ENCODE measurements around the gene SZRD1.

The SZRD1 gene

GRCh38 chr1:16367258-16367967 is 371 bp downstream of the SZRD1 start:
- DNase-seq (ENCODE audit: low spot score): peak; percentile 87

- peak; percentile 63 for DNase-seq (ENCODE audit: low spot score)
Measured at GRCh38 chr1:16367968-16368890, 1.2 kb downstream of the SZRD1 start.

DNA sequence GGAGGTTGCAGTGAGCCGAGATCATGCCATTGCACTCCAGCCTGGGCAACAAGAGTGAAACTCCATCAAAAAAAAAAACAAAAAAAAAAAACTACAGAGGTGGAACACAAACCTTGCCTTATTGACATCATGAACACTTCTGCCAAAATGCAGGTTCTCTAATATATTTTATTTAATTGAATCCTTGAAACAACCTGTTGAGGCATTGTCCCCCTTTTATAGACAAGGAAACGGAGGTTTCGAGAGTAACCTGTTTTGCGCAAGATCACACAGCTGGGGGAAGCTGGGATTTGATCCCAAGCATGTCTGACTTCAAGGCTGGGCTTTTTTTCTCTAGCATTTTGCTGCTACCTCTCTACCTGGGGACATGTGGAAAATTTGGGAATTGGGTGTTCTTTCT is 2.8 kb downstream of the SZRD1 start:
- no peak for DNase-seq (ENCODE audit: low spot score)

DNA sequence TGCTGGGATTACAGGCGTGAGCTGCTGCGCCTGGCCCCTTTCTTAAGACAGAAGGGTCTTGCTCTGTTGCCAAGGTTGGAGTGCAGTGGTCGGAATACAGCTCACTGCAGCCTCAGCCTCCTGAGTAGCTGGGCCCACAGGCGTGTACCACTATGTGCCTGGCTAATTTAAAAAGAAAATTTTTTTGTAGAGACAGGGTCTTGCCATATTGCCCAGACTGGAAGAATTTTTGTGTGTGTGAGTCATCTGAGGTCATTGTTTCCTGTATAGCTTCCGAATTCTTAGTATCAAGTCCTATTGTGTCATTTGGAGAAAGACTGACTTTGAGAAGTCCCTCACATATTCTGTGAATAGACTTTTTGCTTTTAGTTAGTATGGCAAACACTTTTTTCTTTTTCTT is 4.7 kb downstream of the SZRD1 start:
- DNase-seq (ENCODE audit: low spot score): no peak

DNA sequence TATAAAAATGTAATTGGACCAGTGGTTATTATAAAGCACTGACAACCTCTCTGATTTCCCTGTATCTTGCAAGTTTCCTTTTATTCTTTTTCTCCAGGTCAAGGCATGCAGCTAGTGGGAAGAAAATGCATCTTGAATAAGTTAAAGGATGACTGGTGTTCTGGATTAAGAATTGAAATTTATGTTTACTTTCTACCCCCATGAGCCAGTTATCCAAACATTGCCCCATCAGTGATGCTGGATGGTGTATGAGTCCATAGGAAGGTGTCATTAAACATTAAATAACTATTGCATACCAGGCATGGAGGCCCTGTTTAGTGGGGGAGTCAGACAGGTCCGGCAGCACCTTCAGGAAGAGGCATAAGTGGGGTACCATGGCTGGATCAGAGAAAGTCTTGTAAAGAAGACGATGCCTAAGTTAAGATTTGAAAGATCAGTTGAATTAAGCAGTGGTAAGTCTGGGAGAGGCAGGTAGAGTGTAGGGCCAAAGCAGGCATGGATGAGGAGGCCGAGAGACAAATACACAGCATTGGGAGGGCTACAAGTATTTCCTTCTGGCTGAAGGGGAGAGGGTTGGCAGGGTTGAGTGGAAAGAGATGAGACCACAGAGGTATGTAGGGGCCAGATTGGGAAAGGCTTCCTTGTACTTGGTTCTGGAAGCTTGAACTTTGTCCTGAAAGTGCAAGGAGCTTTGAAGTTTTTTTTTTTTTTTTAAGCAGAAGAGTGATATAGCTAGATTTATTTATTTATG is 5.7 kb downstream of the SZRD1 start:
- no peak for DNase-seq (ENCODE audit: low spot score)

DNA sequence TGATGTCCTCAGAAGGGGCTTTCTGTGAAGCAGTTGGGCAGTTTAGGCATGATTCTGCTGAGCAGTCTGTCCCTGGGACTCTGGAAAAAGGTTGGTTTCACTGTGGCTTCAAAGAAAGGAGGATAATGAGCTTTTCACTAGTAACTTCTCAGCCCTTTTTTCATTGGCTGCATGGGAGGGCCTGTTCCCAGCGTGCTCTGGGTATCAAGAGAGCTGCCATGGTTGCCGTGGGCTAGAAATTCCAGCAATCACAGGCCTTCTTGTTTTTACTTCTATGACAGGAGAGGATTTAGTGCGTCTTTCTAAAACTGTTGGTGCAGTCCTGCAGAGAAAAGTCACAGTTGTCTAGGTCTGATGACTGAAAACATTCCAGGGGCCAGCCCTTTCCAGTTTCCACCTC is 7.2 kb downstream of the SZRD1 start:
- no peak for DNase-seq (ENCODE audit: low spot score)

- no peak for DNase-seq (ENCODE audit: low spot score)
Measured at GRCh38 chr1:16375521-16376340, 8.7 kb downstream of the SZRD1 start.

- DNase-seq (ENCODE audit: low spot score): no peak
Measured at GRCh38 chr1:16376971-16377370, 9.9 kb downstream of the SZRD1 start.

DNA sequence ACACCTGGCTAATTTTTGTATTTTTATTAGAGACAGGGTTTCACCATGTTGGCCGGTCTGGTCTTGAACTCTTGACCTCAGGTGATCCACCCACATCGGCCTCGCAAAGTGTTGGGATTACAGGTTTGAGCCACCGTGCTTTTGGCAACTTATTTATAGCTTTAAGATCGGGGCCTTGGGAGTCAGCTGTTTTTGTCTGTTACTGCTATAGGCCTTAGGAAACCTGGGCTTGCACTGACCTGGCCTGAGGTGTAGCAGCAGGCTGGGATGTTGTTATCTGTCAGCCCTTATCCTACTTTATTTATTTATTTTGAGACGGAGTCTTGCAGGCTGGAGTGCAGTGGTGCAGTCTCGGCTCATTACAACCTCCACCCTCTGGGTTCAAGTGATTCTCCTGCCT is 11.4 kb downstream of the SZRD1 start:
- DNase-seq (ENCODE audit: low spot score): no peak

DNA sequence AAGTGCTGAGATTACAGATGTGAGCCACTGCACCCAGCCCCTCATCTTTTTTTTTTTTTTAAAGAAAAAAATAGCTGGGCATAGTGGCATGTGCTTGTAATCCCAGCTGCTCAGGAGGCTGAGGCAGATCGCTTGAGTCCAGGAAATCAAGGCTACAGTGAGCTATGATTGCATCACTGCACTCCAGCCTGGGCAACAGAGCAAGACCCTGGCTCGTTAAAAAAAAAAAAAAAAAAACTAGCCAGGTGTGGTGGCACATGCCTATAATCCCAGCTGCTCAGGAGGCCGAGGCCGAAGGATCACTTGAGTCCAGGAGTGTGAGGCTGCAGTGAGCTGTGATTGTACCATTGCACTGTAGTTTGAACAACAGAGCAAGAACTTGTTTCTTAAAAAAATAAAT is 13.8 kb downstream of the SZRD1 start:
- no peak for DNase-seq (ENCODE audit: low spot score)

GRCh38 chr1:16383888-16384287 is 16.8 kb downstream of the SZRD1 start:
- DNase-seq (ENCODE audit: low spot score): no peak

GRCh38 chr1:16385659-16386453 is 18.8 kb downstream of the SZRD1 start:
- no peak for DNase-seq (ENCODE audit: low spot score)

DNA sequence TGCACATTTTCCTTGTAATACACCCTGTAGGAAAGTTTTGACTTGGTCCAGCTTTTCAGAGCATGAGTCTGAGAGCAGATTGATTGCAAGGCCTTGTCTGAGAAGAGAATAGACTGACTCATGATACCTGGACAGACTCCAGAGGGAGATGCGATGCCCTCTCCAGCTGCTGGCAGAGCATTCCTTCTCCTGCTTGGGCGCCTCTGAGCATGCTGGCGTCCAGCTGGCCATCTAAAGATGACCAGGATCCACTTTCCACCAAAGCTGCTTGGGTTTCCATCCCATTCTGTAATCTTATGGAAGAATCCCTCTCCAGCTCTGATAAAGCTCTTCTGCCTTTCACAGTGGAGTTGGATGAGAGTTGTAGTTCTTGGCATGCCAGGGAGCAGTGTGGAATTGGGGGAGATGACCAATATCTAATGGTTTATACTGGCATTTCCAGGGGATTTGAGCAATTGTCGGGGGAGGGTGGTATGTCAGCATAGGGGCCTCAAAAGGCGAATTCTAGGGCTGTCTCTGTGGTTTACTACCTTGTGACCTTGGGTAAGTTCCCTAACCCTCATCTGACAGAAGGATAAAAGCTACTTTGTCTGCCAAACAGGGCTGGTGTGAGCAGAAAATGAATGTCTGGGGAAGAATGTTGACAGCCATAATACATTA is 19.5 kb downstream of the SZRD1 start:
- DNase-seq (ENCODE audit: low spot score): peak; percentile 65

DNA sequence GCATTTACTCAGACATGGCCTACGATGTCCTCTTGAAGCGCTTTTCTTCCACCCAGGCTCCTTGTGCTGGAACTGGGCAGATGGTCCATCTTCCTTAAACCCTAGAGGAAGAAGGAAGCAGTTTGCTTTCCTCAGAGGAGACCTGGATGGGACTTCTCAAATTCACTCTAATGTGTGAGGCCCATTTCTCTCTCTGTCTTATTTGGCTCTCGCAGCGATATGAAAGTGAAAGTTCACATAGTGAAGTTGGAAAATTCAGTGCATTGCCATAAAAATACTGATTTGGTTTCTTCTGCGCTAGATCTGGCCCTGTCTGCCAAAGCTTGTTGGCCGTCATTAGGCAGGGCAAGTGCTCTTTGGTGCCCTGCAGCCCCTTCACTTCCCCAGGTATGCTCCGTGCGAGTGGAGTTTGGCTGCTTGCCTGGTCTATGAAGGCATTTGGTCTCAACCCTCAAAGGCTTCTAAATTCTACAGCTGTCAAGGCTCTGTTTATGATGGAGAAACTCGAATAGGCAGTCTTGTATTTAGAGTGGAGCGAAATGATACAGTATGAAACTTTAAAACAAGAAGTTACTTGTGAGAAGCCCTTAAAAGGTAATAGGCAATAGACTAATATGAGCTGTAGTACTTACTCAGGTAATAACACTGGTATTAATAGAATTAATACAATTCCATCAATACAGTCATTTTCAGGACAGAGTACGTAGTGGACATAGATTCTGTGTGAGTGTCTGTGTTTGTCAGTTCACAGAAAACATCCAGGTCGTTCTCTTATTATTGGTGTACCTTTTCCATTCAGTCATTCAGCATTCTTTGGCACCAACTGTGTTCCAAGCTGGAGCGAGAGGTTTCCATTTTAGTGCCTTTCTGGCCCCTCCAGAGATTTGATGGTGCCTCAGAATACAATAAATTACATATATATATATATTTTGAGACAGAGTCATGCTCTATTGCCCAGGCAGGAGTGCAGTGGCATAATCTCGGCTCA is 20.5 kb downstream of the SZRD1 start:
- DNase-seq (ENCODE audit: low spot score): no peak

DNA sequence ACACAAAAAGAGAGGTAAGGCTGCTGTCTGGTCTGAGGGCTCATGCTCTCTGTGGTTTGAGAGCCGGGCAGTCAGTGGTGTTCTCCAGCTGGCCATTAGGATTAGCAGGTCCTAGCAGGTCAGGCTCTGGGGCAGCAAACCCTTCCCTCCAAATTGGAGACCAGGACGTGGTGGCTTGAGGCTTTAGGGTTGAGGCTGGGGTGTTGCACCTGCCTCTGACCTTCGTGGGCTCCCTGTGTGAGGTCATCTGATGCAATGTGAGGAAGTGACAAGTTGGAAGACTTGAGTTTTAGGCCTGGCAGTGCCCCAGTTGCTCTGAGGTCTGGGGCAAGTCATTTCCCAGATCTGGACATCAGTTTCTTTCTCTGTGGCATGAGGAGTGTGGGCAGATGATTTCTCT is 24.4 kb downstream of the SZRD1 start:
- no peak for DNase-seq (ENCODE audit: low spot score)

DNA sequence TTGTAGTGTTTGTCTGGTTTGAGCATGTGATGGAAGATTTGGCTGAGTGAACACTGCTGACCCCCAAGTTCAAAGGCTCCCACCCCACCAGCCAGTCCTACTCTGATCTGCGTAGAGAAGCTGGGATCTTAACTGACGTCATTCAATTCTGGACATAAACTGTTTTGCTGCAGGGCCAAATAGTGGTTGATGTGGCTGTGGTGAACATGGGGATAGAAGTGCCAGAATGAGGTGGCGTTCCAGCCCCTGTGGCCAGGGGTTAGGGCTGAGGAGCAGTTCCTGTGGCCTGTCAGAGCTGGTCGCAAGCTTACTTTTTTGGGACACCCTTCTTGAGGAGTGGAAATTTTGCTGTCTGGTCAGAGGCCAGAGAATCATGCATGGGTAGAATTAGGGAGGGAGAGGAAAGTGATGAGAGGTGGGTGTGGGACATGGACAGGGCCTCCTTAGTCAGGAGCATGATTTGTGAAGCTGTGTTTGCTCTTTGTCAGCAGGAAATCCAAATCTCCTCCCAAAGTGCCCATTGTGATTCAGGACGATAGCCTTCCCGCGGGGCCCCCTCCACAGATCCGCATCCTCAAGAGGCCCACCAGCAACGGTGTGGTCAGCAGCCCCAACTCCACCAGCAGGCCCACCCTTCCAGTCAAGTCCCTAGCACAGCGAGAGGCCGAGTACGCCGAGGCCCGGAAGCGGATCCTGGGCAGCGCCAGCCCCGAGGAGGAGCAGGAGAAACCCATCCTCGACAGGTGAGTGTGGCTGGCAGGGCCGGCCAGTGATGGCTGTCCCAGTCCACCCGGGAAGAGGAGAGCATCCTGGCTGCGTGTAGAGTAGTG is 25.9 kb downstream of the SZRD1 start:
- no peak for DNase-seq (ENCODE audit: low spot score)

GRCh38 chr1:16393570-16394521 is 26.8 kb downstream of the SZRD1 start:
- DNase-seq (ENCODE audit: low spot score): no peak

All from hematopoietic multipotent progenitor cell treated with erythropoietin and hydrocortisone succinate and interleukin-3 and kit ligand, for 17 days (in vitro differentiated cells).